ENCODE results near the gene ARHGAP10.

The ARHGAP10 gene

GRCh38 chr4:147958489-147959065, 226.7 kb downstream of the ARHGAP10 start:
- no peak overlapping the region for H2BK12ac ChIP-seq (ENCODE audit: low read length in 2 of 2)
- no peak for DNase-seq
- no peak overlapping the region for H3K9ac ChIP-seq (ENCODE audit: low read length)
- no peak overlapping the region for H2BK5ac ChIP-seq (ENCODE audit: low read depth, low read length, poor library complexity, severe bottlenecking)
- H3K79me1 ChIP-seq (replicated peaks; ENCODE audit: low read length, poor library complexity, severe bottlenecking): peaks cover 4% of the 10 kb centered on the region
- no peak overlapping the region for H2BK120ac ChIP-seq (ENCODE audit: low read depth, low read length)
- peaks cover 4 to 61% of the 10 kb centered on the region in 2 experiments for H3K36me3 ChIP-seq (ENCODE audit: control insufficient read depth in 1 of 2, insufficient read depth in 2 of 2, low read depth in 1 of 2, low read length in 2 of 2)
- 90% methylated on average over 3 of the region's 4 CpGs for WGBS
- H3K27me3 ChIP-seq (ENCODE audit: control insufficient read depth in 1 of 2, insufficient read depth in 1 of 2, low read length in 2 of 2): no peaks in the 10 kb centered on the region
- H3K14ac ChIP-seq (ENCODE audit: low read length in 2 of 2): no peak overlapping the region
- H3K4ac ChIP-seq (ENCODE audit: low read depth in 1 of 2, low read length in 2 of 2): no peak overlapping the region
- no peak overlapping the region for H3K27ac ChIP-seq (ENCODE audit: low read length, poor library complexity, severe bottlenecking)
- H3K4me1 ChIP-seq (ENCODE audit: control insufficient read depth, insufficient read depth, low read depth, low read length): peaks cover 1% of the 10 kb centered on the region
- H4K91ac ChIP-seq (ENCODE audit: low read length): no peak overlapping the region
- no peaks in the 10 kb centered on the region for H3K9me3 ChIP-seq (ENCODE audit: control insufficient read depth, low read length)
- no peak overlapping the region for H3K18ac ChIP-seq (ENCODE audit: low read depth in 1 of 2, low read length in 2 of 2)
- H3K4me3 ChIP-seq (ENCODE audit: insufficient read depth in 1 of 2, low read depth in 1 of 2, low read length in 2 of 2): no peak overlapping the region
- no peak overlapping the region for H2AFZ ChIP-seq (ENCODE audit: low read depth, low read length)
- no peak overlapping the region for H4K8ac ChIP-seq (ENCODE audit: low read length)
- H3K23ac ChIP-seq (ENCODE audit: low read length in 2 of 2): no peak overlapping the region
- H2AK5ac ChIP-seq (ENCODE audit: low read length, severe bottlenecking): no peak overlapping the region
- no peak overlapping the region for H2BK15ac ChIP-seq (ENCODE audit: low read depth, poor library complexity, severe bottlenecking)
- H3K4me2 ChIP-seq (ENCODE audit: low read length, poor library complexity, severe bottlenecking): no peak overlapping the region

GRCh38 chr4:147960971-147961370, 229.1 kb downstream of the ARHGAP10 start:
- Histone ChIP-seq H2BK120ac (ENCODE audit: low read depth, low read length) (no peak overlapping the region), H2BK12ac (ENCODE audit: low read length in 2 of 2) (no peak overlapping the region), H3K27me3 (ENCODE audit: control insufficient read depth in 1 of 2, insufficient read depth in 1 of 2, low read length in 2 of 2) (no peaks in the 10 kb centered on the region), H3K9me3 (ENCODE audit: control insufficient read depth, low read length) (no peaks in the 10 kb centered on the region), H3K14ac (ENCODE audit: low read length in 2 of 2) (no peak overlapping the region), H2AFZ (ENCODE audit: low read depth, low read length) (no peak overlapping the region), H3K4me3 (ENCODE audit: insufficient read depth in 1 of 2, low read depth in 1 of 2, low read length in 2 of 2) (no peak overlapping the region), H2BK5ac (ENCODE audit: low read depth, low read length, poor library complexity, severe bottlenecking) (no peak overlapping the region), H2AK5ac (ENCODE audit: low read length, severe bottlenecking) (no peak overlapping the region), H4K91ac (ENCODE audit: low read length) (no peak overlapping the region), H3K4ac (ENCODE audit: low read depth in 1 of 2, low read length in 2 of 2) (no peak overlapping the region), H3K4me2 (ENCODE audit: low read length, poor library complexity, severe bottlenecking) (no peak overlapping the region), H3K9ac (ENCODE audit: low read length) (no peak overlapping the region), H3K27ac (ENCODE audit: low read length, poor library complexity, severe bottlenecking) (no peak overlapping the region), H3K4me1 (ENCODE audit: control insufficient read depth, insufficient read depth, low read depth, low read length) (peaks cover 4% of the 10 kb centered on the region), H3K18ac (ENCODE audit: low read depth in 1 of 2, low read length in 2 of 2) (no peak overlapping the region), H3K79me1 (replicated peaks; ENCODE audit: low read length, poor library complexity, severe bottlenecking) (peaks cover 4% of the 10 kb centered on the region), H2BK15ac (ENCODE audit: low read depth, poor library complexity, severe bottlenecking) (no peak overlapping the region), H4K8ac (ENCODE audit: low read length) (no peak overlapping the region), H3K23ac (ENCODE audit: low read length in 2 of 2) (no peak overlapping the region), H3K36me3 (ENCODE audit: control insufficient read depth in 1 of 2, insufficient read depth in 2 of 2, low read depth in 1 of 2, low read length in 2 of 2) (peaks cover 10 to 66% of the 10 kb centered on the region in 2 experiments)
- 93% methylated on average over 5 of the region's 5 CpGs for WGBS
- DNase-seq: no peak

- Histone ChIP-seq H3K27me3 (ENCODE audit: control insufficient read depth in 1 of 2, insufficient read depth in 1 of 2, low read length in 2 of 2) (no peaks in the 10 kb centered on the region), H2AK5ac (ENCODE audit: low read length, severe bottlenecking) (no peak overlapping the region), H3K23ac (ENCODE audit: low read length in 2 of 2) (no peak overlapping the region), H4K91ac (ENCODE audit: low read length) (peak overlapping the region; percentile 40), H4K8ac (ENCODE audit: low read length) (no peak overlapping the region), H3K14ac (ENCODE audit: low read length in 2 of 2) (no peak overlapping the region), H3K9ac (ENCODE audit: low read length) (no peak overlapping the region), H2BK120ac (ENCODE audit: low read depth, low read length) (no peak overlapping the region), H3K4me2 (ENCODE audit: low read length, poor library complexity, severe bottlenecking) (no peak overlapping the region), H3K36me3 (ENCODE audit: control insufficient read depth in 1 of 2, insufficient read depth in 2 of 2, low read depth in 1 of 2, low read length in 2 of 2) (peaks cover 10 to 77% of the 10 kb centered on the region in 2 experiments), H3K27ac (ENCODE audit: low read length, poor library complexity, severe bottlenecking) (no peak overlapping the region), H3K18ac (ENCODE audit: low read depth in 1 of 2, low read length in 2 of 2) (peak overlapping the region in 1 of 2 experiments; percentile 43), H3K79me1 (replicated peaks; ENCODE audit: low read length, poor library complexity, severe bottlenecking) (peaks cover 4% of the 10 kb centered on the region), H2BK12ac (ENCODE audit: low read length in 2 of 2) (no peak overlapping the region), H2AFZ (ENCODE audit: low read depth, low read length) (no peak overlapping the region), H3K4me1 (ENCODE audit: control insufficient read depth, insufficient read depth, low read depth, low read length) (peaks cover 4% of the 10 kb centered on the region), H2BK15ac (ENCODE audit: low read depth, poor library complexity, severe bottlenecking) (no peak overlapping the region), H3K9me3 (ENCODE audit: control insufficient read depth, low read length) (no peaks in the 10 kb centered on the region), H2BK5ac (ENCODE audit: low read depth, low read length, poor library complexity, severe bottlenecking) (no peak overlapping the region), H3K4me3 (ENCODE audit: insufficient read depth in 1 of 2, low read depth in 1 of 2, low read length in 2 of 2) (no peak overlapping the region), H3K4ac (ENCODE audit: low read depth in 1 of 2, low read length in 2 of 2) (peak overlapping the region in 1 of 2 experiments; percentile 49)
- DNase-seq: no peak
- 84% methylated on average over 10 of the region's 10 CpGs for WGBS
Observed at GRCh38 chr4:147963839-147964238, 232.0 kb downstream of the ARHGAP10 start.

- H3K4me2 ChIP-seq (ENCODE audit: low read length, poor library complexity, severe bottlenecking): no peak overlapping the region
- no peaks in the 10 kb centered on the region for H3K9me3 ChIP-seq (ENCODE audit: control insufficient read depth, low read length)
- no peak overlapping the region for H3K4me3 ChIP-seq (ENCODE audit: insufficient read depth in 1 of 2, low read depth in 1 of 2, low read length in 2 of 2)
- peaks cover 4% of the 10 kb centered on the region for H3K4me1 ChIP-seq (ENCODE audit: control insufficient read depth, insufficient read depth, low read depth, low read length)
- no peak overlapping the region for H3K9ac ChIP-seq (ENCODE audit: low read length)
- H3K79me1 ChIP-seq (replicated peaks; ENCODE audit: low read length, poor library complexity, severe bottlenecking): peaks cover 4% of the 10 kb centered on the region
- peak overlapping the region in 1 of 2 experiments; percentile 30 for H2BK12ac ChIP-seq (ENCODE audit: low read length in 2 of 2)
- no peak overlapping the region for H2BK120ac ChIP-seq (ENCODE audit: low read depth, low read length)
- no peak overlapping the region for H3K14ac ChIP-seq (ENCODE audit: low read length in 2 of 2)
- no peak overlapping the region for H2BK5ac ChIP-seq (ENCODE audit: low read depth, low read length, poor library complexity, severe bottlenecking)
- peak; percentile 82 for DNase-seq
- H2AFZ ChIP-seq (ENCODE audit: low read depth, low read length): no peak overlapping the region
- H3K27me3 ChIP-seq (ENCODE audit: control insufficient read depth in 1 of 2, insufficient read depth in 1 of 2, low read length in 2 of 2): no peaks in the 10 kb centered on the region
- peak overlapping the region in 1 of 2 experiments; percentile 49 for H3K4ac ChIP-seq (ENCODE audit: low read depth in 1 of 2, low read length in 2 of 2)
- H3K23ac ChIP-seq (ENCODE audit: low read length in 2 of 2): no peak overlapping the region
- no peak overlapping the region for H2BK15ac ChIP-seq (ENCODE audit: low read depth, poor library complexity, severe bottlenecking)
- H3K27ac ChIP-seq (ENCODE audit: low read length, poor library complexity, severe bottlenecking): no peak overlapping the region
- 53% methylated on average over 13 of the region's 14 CpGs for WGBS
- no peak overlapping the region for H4K8ac ChIP-seq (ENCODE audit: low read length)
- H4K91ac ChIP-seq (ENCODE audit: low read length): peak overlapping the region; percentile 40
- H3K18ac ChIP-seq (ENCODE audit: low read depth in 1 of 2, low read length in 2 of 2): no peak overlapping the region
- peaks cover 10 to 79% of the 10 kb centered on the region in 2 experiments for H3K36me3 ChIP-seq (ENCODE audit: control insufficient read depth in 1 of 2, insufficient read depth in 2 of 2, low read depth in 1 of 2, low read length in 2 of 2)
- no peak overlapping the region for H2AK5ac ChIP-seq (ENCODE audit: low read length, severe bottlenecking)
Observed at GRCh38 chr4:147964266-147964880, 232.5 kb downstream of the ARHGAP10 start.

Data from mesenchymal stem cell (in vitro differentiated cells and primary cell).